Right renal cortex interstitium (tissue), 3 donors: ENCODE data around the gene CARHSP1. TPM values are rescaled to one million over a fixed set of nuclear protein-coding genes. Genes with fewer than 3 reads are reported as not detected.
"Not testable (repeated sequence)": the region's sequence is repeated elsewhere in the genome, so short reads cannot be mapped to it uniquely, and the experiment has no call there.

Experiments
- DNase-seq, 3 donors: peaks; one replicate each; pipeline ENCODE4 v3.0.0-alpha.2; 2013; ENCODE audit warnings: low read depth in 3 of 3, low spot score in 2 of 3
- polyA plus RNA-seq, 3 donors: library from polyadenylated mRNA; unstranded; fragments of 120-200 nt; gene quantifications; one replicate each; pipeline ENCODE4 v1.2.1, GENCODE V29; 2013; ENCODE audit not compliant: insufficient read length in 3 of 3

The CARHSP1 gene
- polyA plus RNA-seq, 3 donors: 64.9 to 74.6 (median 65.4) TPM

GRCh38 chr16:8873866-8874195, 5.0 kb upstream of the CARHSP1 start:
- DNase-seq: not testable (repeated sequence)

GRCh38 chr16:8872967-8873865, 4.4 kb upstream of the CARHSP1 start:
- DNase-seq: no peak

GRCh38 chr16:8872071-8872470, 3.3 kb upstream of the CARHSP1 start:
- DNase-seq: no peak

GRCh38 chr16:8869988-8870241, 1.1 kb upstream of the CARHSP1 start:
- not testable (repeated sequence) for DNase-seq

- DNase-seq: no peak
These were observed 594 bp upstream of the CARHSP1 start for GRCh38 chr16:8869212-8869987.

GRCh38 chr16:8867932-8868415, 832 bp downstream of the CARHSP1 start:
- no peak for DNase-seq

GRCh38 chr16:8867216-8867931, 1.4 kb downstream of the CARHSP1 start:
- no peak for DNase-seq

GRCh38 chr16:8866884-8867215, 2.0 kb downstream of the CARHSP1 start:
- DNase-seq: no peak

- no peak for DNase-seq
These were observed 2.5 kb downstream of the CARHSP1 start for GRCh38 chr16:8866118-8866883.

- no peak for DNase-seq
These were observed 3.5 kb downstream of the CARHSP1 start for GRCh38 chr16:8865145-8865882.

- no peak for DNase-seq
These were observed 4.2 kb downstream of the CARHSP1 start for GRCh38 chr16:8864480-8865110.

- no peak for DNase-seq
These were observed 5.0 kb downstream of the CARHSP1 start for GRCh38 chr16:8863594-8864424.

- DNase-seq: no peak
These were observed 6.3 kb downstream of the CARHSP1 start for GRCh38 chr16:8862309-8863130.

GRCh38 chr16:8861563-8862308, 7.1 kb downstream of the CARHSP1 start:
- no peak for DNase-seq

- DNase-seq: no peak
These were observed 8.6 kb downstream of the CARHSP1 start for GRCh38 chr16:8859913-8860881.
